T-helper 2 cell treated with Interferon-gamma antibody and Interleukin-4, amounts not matched to agents 100 ng/mL and 5 ng/mL, for 36 hours (primary cell): ENCODE data around the gene AK6. TPM values are rescaled to one million over a fixed set of nuclear protein-coding genes. Genes with fewer than 3 reads are reported as not detected.

Experiments
- intact Hi-C: fragments of 100-400 bp; cut with micrococcal nuclease; formaldehyde crosslinking; loops from one replicate; pipeline ENCODE4 v1.15.1; 2023
- total RNA-seq: library from RNA; stranded (reverse); gene quantifications from 2 replicates; pipeline ENCODE4 v1.2.3, GENCODE V29; 2022

AK6 gene
- total RNA-seq, 1 donor from 2014 or later: 42.0 TPM

- intact Hi-C loops: no loop called here
Measured at GRCh38 chr5:69335341-69335935, 33.9 kb downstream of the AK6 start.

DNA sequence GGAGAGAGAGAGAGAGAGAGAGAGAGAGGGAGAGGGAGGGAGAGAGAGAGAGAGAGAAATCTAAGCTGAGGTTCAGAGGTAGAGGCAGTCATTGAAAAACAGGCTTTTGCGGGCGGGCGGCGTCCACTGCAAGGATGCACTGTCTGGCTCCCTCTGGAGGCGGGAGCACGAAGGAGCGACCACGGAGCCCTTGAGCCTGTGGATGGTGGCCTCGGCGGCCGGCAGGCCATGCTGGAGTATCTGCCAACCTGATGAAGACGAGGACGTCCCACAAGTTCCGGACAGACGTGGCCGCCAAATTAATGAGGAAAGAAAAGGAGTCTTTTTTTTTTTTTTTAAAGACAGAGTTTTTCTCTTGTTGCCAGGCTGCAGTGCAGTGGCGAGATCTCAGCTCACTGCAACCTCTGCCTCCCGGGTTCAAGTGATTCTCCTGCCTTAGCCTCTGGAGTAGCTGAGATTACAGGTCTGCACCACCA is 34.5 kb downstream of the AK6 start:
- intact Hi-C loops: loop anchor here (1.0 to 5.0 kb wide), 5 partner anchors 101 to 293 kb away; partner anchors contain the start of genes CCNB1, CDK7 and CENPH

DNA sequence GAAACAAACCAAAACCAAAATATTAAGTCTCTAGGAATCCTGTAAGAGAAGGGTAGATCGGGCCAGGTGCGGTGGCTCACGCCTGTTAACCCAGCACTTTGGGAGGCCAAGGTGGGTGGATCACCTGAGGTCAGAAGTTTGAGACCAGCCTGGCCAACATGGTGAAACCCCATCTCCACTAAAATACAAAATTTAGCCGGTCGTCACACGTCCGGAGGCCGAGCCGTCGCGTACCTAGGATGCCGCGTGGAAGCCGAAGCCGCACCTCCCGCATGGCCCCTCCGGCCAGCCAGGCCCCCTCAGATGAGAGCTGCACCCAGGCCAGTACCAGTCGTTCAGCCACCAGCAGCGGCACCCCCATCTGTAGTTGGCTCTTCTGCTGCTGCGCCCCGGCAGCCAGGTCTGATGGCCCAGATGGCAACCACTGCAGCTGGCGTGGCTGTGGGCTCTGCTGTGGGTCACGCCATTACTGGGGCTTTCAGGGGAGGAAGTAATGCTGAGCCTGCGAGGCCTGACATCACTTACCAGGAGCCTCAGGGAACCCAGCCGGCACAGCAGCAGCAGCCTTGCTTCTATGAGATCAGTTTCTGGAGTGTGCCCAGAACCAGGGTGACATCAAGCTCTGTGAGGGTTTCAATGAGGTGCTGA is 35.5 kb downstream of the AK6 start:
- intact Hi-C loops: loop anchor here (1.0 to 5.0 kb wide), 5 partner anchors 99 to 291 kb away; partner anchors contain the start of genes CCNB1, CDK7 and CENPH

GRCh38 chr5:69331528-69332445 is 37.5 kb downstream of the AK6 start:
- intact Hi-C loops: loop anchor here (1.0 to 5.0 kb wide), 2 partner anchors 38 to 144 kb away; partner anchors contain the start of genes AK6, CENPH, RAD17 and TAF9

GRCh38 chr5:69329905-69330489 is 39.3 kb downstream of the AK6 start:
- intact Hi-C loops: loop anchor here (5.0 kb wide), 1 partner anchor 143 kb away; the partner anchor contains the start of gene CENPH

DNA sequence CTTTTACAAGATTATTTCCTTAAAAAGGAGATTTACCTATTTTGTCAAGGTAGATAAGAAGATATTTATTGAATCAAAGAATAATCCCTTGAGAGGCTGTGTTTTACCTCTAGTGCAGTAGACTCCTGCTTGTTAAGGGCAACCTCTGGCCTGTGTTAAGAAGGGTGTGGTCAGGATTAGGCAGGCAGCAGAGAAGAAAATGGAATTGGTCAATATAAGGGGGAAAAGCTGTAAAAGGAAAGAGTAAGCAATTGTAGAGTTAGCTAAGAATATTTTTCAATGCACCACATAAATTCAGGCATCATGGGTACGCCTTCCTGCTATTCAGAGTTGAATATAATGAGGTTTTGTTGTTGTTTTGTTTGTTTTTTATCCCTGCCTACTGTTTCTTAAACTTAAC is 43.0 kb downstream of the AK6 start:
- intact Hi-C loops: no loop called here

GRCh38 chr5:69317391-69317790 is 51.9 kb downstream of the AK6 start:
- intact Hi-C loops: no loop called here

GRCh38 chr5:69315972-69316371 is 53.3 kb downstream of the AK6 start:
- intact Hi-C loops: no loop called here

- intact Hi-C loops: no loop called here
Measured at GRCh38 chr5:69313428-69313827, 55.9 kb downstream of the AK6 start.

- intact Hi-C loops: no loop called here
Measured at GRCh38 chr5:69312459-69313160, 56.7 kb downstream of the AK6 start.

- intact Hi-C loops: no loop called here
Measured at GRCh38 chr5:69309380-69309779, 59.9 kb downstream of the AK6 start.

DNA sequence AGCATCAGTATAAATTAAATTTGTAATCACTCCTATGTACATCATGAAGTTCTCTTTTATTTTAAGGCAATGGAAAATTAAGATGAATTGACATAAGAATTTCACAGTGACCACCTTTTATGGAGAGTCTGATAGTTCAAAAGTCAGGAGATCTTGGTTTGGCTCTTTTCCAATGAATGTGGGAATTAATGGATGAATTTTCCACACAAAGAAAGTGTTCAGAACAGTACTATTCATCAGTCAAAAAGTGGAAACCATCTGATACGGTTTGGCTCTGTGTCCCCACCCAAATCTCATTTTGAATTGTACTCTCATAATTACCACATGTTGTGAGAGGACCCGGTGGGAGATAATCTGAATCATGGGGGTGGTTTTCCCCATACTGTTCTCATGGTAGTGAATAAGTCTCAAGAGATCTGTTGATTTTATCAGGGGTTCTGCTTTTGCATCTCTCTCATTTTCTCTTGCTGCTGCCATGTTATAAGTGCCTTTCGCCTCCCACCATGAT is 61.2 kb downstream of the AK6 start:
- intact Hi-C loops: no loop called here

- intact Hi-C loops: no loop called here
Measured at GRCh38 chr5:69305512-69305911, 63.8 kb downstream of the AK6 start.

Other genes starting within 250 kb of the AK6 start
- gene CCNB1, start 202.4 kb downstream of the AK6 start, total RNA-seq: 163 and 164 TPM in 2 replicates
- gene CENPH, start 179.9 kb downstream of the AK6 start, total RNA-seq: 30.6 and 34.4 TPM in 2 replicates
- gene CDK7, start 134.6 kb downstream of the AK6 start, total RNA-seq: 24.5 and 27.7 TPM in 2 replicates
- gene CCDC125, start 36.7 kb downstream of the AK6 start, total RNA-seq: 9.0 and 9.5 TPM in 2 replicates
- gene TAF9, start within 50 bp of the AK6 start, total RNA-seq: 53.6 and 55.2 TPM in 2 replicates
- gene RAD17, start 298 bp upstream of the AK6 start, total RNA-seq: 22.4 and 25.0 TPM in 2 replicates
- 0.16 and 0.20 TPM in 2 replicates for gene MARVELD2, start 45.6 kb upstream of the AK6 start, total RNA-seq
- 0.27 and 0.43 TPM in 2 replicates for gene OCLN, start 123.3 kb upstream of the AK6 start, total RNA-seq
- 34.1 and 36.7 TPM in 2 replicates for gene GTF2H2C, start 190.7 kb upstream of the AK6 start, total RNA-seq